HG03097 (cell line): Measurements from ENCODE around the gene EML1.

Experiments
- ATAC-seq: cut with Tn5 transposase; IDR thresholded peaks from one replicate; pipeline ENCODE4 v1.9.1; 2021; ENCODE audit not compliant: unreplicated experiment, low FRiP score

EML1 gene

GRCh38 chr14:99889268-99889667 is 96.1 kb downstream of the EML1 start:
- no peak for ATAC-seq

GRCh38 chr14:99891266-99891665 is 98.1 kb downstream of the EML1 start:
- ATAC-seq, result no peak

- ATAC-seq, result no peak
Observed at GRCh38 chr14:99891900-99892299, 98.7 kb downstream of the EML1 start.

GRCh38 chr14:99892406-99892805 is 99.2 kb downstream of the EML1 start:
- ATAC-seq, result no peak

GRCh38 chr14:99896361-99896760 is 103.1 kb downstream of the EML1 start:
- ATAC-seq, result no peak

GRCh38 chr14:99899578-99900178 is 106.5 kb downstream of the EML1 start:
- ATAC-seq, result no peak

- no peak for ATAC-seq
Observed at GRCh38 chr14:99902925-99903324, 109.7 kb downstream of the EML1 start.

- ATAC-seq, result no peak
Observed at GRCh38 chr14:99904506-99904905, 111.3 kb downstream of the EML1 start.

- no peak for ATAC-seq
Observed at GRCh38 chr14:99905121-99905520, 111.9 kb downstream of the EML1 start.

- ATAC-seq, result no peak
Observed at GRCh38 chr14:99907761-99908652, 114.8 kb downstream of the EML1 start.

GRCh38 chr14:99908653-99909250 is 115.5 kb downstream of the EML1 start:
- ATAC-seq, result no peak

- ATAC-seq, result no peak
Observed at GRCh38 chr14:99909513-99910064, 116.4 kb downstream of the EML1 start.

GRCh38 chr14:99910337-99911309 is 117.4 kb downstream of the EML1 start:
- no peak for ATAC-seq

GRCh38 chr14:99915305-99916090 is 122.3 kb downstream of the EML1 start:
- no peak for ATAC-seq

- ATAC-seq, result no peak
Observed at GRCh38 chr14:99916091-99916383, 122.8 kb downstream of the EML1 start.

GRCh38 chr14:99918781-99919180 is 125.6 kb downstream of the EML1 start:
- no peak for ATAC-seq

- ATAC-seq, result no peak
Observed at GRCh38 chr14:99921425-99921824, 128.2 kb downstream of the EML1 start.

- no peak for ATAC-seq
Observed at GRCh38 chr14:99924379-99924778, 131.2 kb downstream of the EML1 start.

- ATAC-seq, result no peak
Observed at GRCh38 chr14:99925471-99925870, 132.3 kb downstream of the EML1 start.

- ATAC-seq, result no peak
Observed at GRCh38 chr14:99928963-99929362, 135.8 kb downstream of the EML1 start.
